GM19324 (cell line): ENCODE measurements around the gene LPIN3.

Experiments used
- ATAC-seq: cut with Tn5 transposase; IDR thresholded peaks from one replicate; pipeline ENCODE4 v1.9.1; 2021; ENCODE audit warnings: mild to moderate bottlenecking, moderate library complexity; ENCODE audit not compliant: unreplicated experiment, low FRiP score

Gene LPIN3

GRCh38 chr20:41320441-41320840 lies 20.2 kb upstream of the LPIN3 start:
- no peak for ATAC-seq

- no peak for ATAC-seq
These were observed 19.6 kb upstream of the LPIN3 start for GRCh38 chr20:41320976-41321375.

- ATAC-seq = no peak
These were observed 13.4 kb upstream of the LPIN3 start for GRCh38 chr20:41327178-41327577.

- no peak for ATAC-seq
These were observed 10.9 kb upstream of the LPIN3 start for GRCh38 chr20:41329435-41330342.

GRCh38 chr20:41330343-41330720 lies 10.3 kb upstream of the LPIN3 start:
- ATAC-seq = no peak

- no peak for ATAC-seq
These were observed 9.7 kb upstream of the LPIN3 start for GRCh38 chr20:41330941-41331340.

GRCh38 chr20:41331731-41332130 lies 8.9 kb upstream of the LPIN3 start:
- ATAC-seq = no peak

- no peak for ATAC-seq
These were observed 6.6 kb upstream of the LPIN3 start for GRCh38 chr20:41334036-41334435.

GRCh38 chr20:41334443-41335421 lies 5.9 kb upstream of the LPIN3 start:
- ATAC-seq = no peak

GRCh38 chr20:41335591-41335990 lies 5.0 kb upstream of the LPIN3 start:
- ATAC-seq = no peak

GRCh38 chr20:41336711-41337492 lies 3.7 kb upstream of the LPIN3 start:
- no peak for ATAC-seq

- ATAC-seq = no peak
These were observed 679 bp upstream of the LPIN3 start for GRCh38 chr20:41339957-41340326.

GRCh38 chr20:41342474-41343464 lies 2.1 kb downstream of the LPIN3 start:
- no peak for ATAC-seq

GRCh38 chr20:41344477-41344876 lies 3.9 kb downstream of the LPIN3 start:
- no peak for ATAC-seq

- ATAC-seq = no peak
These were observed 4.5 kb downstream of the LPIN3 start for GRCh38 chr20:41344938-41345728.

- ATAC-seq = no peak
These were observed 5.1 kb downstream of the LPIN3 start for GRCh38 chr20:41345729-41346067.

GRCh38 chr20:41347523-41348429 lies 7.2 kb downstream of the LPIN3 start:
- ATAC-seq = no peak
